HEK293T (cell line): Measurements from ENCODE around the gene TPT1.

Source experiments
- ARNT ChIP-seq: fragments of 450-650 bp; IDR thresholded peaks from 2 replicates; pipeline ENCODE4 v1.6.1; 2017; ENCODE audit warnings: mild to moderate bottlenecking
- BHLHE40 ChIP-seq: fragments of 450-650 bp; IDR thresholded peaks from 2 replicates; pipeline ENCODE4 v1.6.1; 2016; ENCODE audit warnings: mild to moderate bottlenecking, moderate library complexity, borderline replicate concordance
- ELF4 ChIP-seq: fragments of 450-650 bp; IDR thresholded peaks from 2 replicates; pipeline ENCODE4 v1.6.1; 2017; ENCODE audit warnings: antibody characterized with exemption
- FOXK2 ChIP-seq: fragments of 450-650 bp; IDR thresholded peaks from 2 replicates; pipeline ENCODE4 v1.6.1; 2016; ENCODE audit warnings: mild to moderate bottlenecking
- TARDBP ChIP-seq: fragments of 450-650 bp; IDR thresholded peaks from 2 replicates; pipeline ENCODE4 v1.6.1; 2016
- ZNF384 ChIP-seq: fragments of 450-650 bp; IDR thresholded peaks from 2 replicates; pipeline ENCODE4 v1.6.1; 2016

DNA sequence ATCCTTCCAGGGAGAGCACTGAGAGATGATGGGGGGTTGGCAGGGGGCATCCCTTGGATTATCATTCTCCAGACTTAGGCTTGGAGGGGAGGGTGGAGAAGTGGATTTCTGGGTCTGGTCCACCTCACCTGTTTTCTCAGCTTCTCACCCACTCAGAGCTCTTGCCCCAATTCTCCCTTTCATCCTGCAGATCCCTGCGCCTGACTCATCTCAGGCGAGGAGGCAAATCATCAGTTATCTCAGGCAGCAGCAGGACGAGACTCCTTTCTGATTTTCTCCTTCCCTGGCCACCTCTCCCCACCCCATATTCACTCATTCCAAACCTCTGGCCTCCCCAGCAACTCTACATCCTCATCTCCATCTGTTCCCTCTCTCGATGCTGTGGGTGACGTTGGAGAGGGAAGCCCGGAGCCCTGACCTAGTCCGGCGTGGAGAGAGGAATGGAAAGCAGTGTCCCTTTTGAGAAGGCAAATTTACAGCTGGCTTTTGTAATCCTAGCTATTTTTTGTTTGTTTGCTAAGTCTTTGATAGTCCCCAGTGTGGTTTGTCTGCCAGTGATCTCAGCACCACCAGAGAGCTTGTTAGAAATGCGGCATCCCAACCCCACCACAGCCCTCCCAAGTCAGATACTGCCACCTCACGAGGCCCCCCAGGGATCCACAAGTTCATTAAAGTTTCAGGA is 24.0 kb upstream of the TPT1 start:
- TF ChIP-seq ARNT (no peak), FOXK2 (no peak), ZNF384 (no peak), TARDBP (no peak), ELF4 (no peak), BHLHE40 (no peak)
